ENCODE results near the gene PDE12. TPM values are rescaled to one million over a fixed set of nuclear protein-coding genes. Genes with fewer than 3 reads are reported as not detected.
"Not testable (repeated sequence)": the region's sequence is repeated elsewhere in the genome, so short reads cannot be mapped to it uniquely, and the experiment has no call there.

The PDE12 gene
- total RNA-seq, 1 experiment from 2014 or later = 8.8 TPM

DNA sequence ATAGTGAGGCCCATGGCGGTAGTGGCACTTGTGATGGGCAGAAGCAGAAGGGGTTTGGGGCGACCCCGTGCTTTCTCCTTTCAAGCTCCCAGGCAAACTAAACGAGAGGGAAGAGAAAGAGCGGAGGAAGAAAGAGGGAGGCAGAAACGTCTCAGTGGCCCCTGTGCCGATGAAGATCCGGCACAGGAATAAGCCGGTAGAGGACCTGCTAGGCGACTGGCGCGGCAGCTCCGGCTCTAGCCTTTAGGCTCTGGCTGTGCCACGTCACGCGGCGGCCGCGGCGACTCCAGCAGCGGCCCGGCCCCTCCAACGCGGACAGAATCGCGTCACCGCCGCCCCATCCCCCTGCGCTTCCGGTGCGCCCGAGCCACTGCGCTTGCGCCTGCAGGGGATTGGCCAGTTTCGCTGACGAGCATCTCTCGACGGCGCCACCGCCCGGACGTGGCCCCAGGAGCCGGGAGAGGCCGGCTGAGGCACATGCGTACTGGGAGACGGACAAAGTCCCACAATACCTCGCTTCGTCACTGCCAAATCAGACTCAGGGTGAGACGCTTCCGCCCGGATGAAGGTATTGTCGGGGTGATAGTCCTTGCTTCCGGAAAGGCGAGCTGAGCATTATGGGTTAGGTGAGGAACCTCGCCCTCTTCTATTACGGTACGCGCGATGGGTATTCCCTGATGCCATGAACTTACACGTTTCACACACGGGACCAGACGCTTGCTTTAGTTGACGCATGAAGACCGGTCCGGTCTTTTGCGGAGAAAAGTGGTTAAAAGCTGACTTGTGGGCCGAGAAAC, 41.3 kb downstream of the PDE12 start, which contains the start of gene ARF4:
Gene ARF4, minus strand, starts transcription at position 218 of the 797 bp plus-strand sequence. Its CDS starts 204 bp downstream, at position 14.
- peak; percentile 98 for DNase-seq (ENCODE audit: low read depth in 1 of 2, low spot score in 2 of 2)
- Histone ChIP-seq H3K4me3 (peak within 1 kb of the TSS; percentile 68), H3K36me3 (peaks cover 32% of the 10 kb centered on the region), H3K4me1 (replicated peaks) (peaks cover 16% of the 10 kb centered on the region), H3K27me3 (replicated peaks) (no peaks in the 10 kb centered on the region), H3K9me3 (replicated peaks) (no peaks in the 10 kb centered on the region), H3K27ac (peak within 1 kb of the TSS; percentile 95)

GRCh38 chr3:57598765-57599360, 42.8 kb downstream of the PDE12 start:
- Histone ChIP-seq H3K27me3 (replicated peaks) (no peaks in the 10 kb centered on the region), H3K36me3 (peaks cover 24% of the 10 kb centered on the region), H3K9me3 (replicated peaks) (no peaks in the 10 kb centered on the region), H3K4me1 (replicated peaks) (peaks cover 16% of the 10 kb centered on the region), H3K27ac (no peak overlapping the region), H3K4me3 (peak overlapping the region; percentile 68)
- no peak for DNase-seq (ENCODE audit: low read depth in 1 of 2, low spot score in 2 of 2)

- H3K27ac ChIP-seq = no peak overlapping the region
- peaks cover 10% of the 10 kb centered on the region for H3K36me3 ChIP-seq
- no peaks in the 10 kb centered on the region for H3K9me3 ChIP-seq (replicated peaks)
- H3K27me3 ChIP-seq (replicated peaks) = no peaks in the 10 kb centered on the region
- peaks cover 6% of the 10 kb centered on the region; the same call in 1 of the 2 replicates for H3K4me1 ChIP-seq (replicated peaks)
- H3K4me3 ChIP-seq = no peak overlapping the region
- DNase-seq (ENCODE audit: low read depth in 1 of 2, low spot score in 2 of 2) = no peak
Measured at GRCh38 chr3:57600195-57600594, 44.1 kb downstream of the PDE12 start.

GRCh38 chr3:57604971-57605370, 48.9 kb downstream of the PDE12 start:
- Histone ChIP-seq H3K27ac (no peak overlapping the region), H3K9me3 (replicated peaks) (no peaks in the 10 kb centered on the region), H3K4me1 (replicated peaks) (no peaks in the 10 kb centered on the region), H3K27me3 (replicated peaks) (no peaks in the 10 kb centered on the region), H3K36me3 (no peaks in the 10 kb centered on the region; the same call in 1 of the 2 replicates), H3K4me3 (no peak overlapping the region)
- DNase-seq (ENCODE audit: low read depth in 1 of 2, low spot score in 2 of 2) = no peak

DNA sequence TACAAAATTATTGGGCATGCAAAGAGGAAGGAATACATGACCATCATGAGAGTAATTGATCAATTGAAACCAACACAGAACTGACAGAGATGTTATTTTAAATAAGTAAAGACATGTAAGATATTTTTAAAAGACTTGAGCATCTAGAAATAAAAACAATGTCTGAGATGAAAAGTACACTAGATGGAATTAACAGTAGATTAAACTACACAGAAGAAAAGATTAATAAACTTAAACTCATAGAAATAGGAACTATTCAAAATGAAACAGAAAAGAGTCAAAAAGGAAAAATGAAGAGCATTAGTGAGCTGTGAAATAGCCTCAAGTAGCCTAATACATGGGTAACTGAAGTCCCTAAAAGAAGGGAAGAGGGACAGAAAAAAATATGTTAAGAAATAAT, 49.6 kb downstream of the PDE12 start:
- Histone ChIP-seq H3K4me3 (no peak overlapping the region), H3K27ac (no peak overlapping the region), H3K4me1 (replicated peaks) (no peaks in the 10 kb centered on the region), H3K27me3 (replicated peaks) (no peaks in the 10 kb centered on the region), H3K36me3 (no peaks in the 10 kb centered on the region; the same call in 1 of the 2 replicates), H3K9me3 (replicated peaks) (no peaks in the 10 kb centered on the region)
- no peak for DNase-seq (ENCODE audit: low read depth in 1 of 2, low spot score in 2 of 2)

DNA sequence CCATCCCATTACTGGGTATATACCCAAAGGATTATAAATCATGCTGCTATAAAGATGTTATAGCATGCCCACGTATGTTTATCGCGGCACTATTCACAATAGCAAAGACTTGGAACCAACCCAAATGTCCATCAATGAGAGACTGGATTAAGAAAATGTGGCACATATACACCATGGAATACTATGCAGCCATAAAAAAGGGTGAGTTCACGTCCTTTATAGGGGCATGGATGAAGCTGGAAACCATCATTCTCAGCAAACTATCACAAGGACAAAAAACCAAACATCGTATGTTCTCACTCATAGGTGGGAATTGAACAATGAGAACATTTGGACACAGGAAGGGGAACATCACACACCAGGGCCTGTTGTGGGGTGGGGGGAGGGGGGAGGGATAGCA, 55.8 kb downstream of the PDE12 start:
- not testable (repeated sequence) for DNase-seq (ENCODE audit: low read depth in 1 of 2, low spot score in 2 of 2); H3K27ac ChIP-seq; H3K4me3 ChIP-seq; H3K4me1 ChIP-seq (replicated peaks); H3K27me3 ChIP-seq (replicated peaks); H3K9me3 ChIP-seq (replicated peaks); H3K36me3 ChIP-seq

DNA sequence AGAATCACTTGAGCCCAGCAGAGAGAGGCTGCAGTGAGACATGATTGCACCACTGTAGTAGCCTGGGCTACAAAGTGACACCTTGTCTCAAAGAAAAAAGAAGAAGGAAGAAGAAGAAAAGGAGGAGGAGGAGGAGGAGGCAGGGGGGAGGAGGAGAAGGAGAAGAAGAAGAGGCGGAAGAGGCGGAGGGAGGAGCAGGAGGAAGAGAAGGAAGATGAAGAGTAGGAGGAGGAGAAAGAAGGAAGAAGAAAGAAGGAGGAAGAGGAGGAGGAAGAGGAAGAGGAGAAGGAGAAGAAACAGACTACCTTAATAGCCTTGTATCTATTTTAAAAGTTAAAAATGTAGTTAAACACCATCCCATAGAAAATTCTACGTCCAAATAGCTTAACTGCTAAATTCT, 60.2 kb downstream of the PDE12 start:
- no peaks in the 10 kb centered on the region for H3K36me3 ChIP-seq
- no peak overlapping the region for H3K27ac ChIP-seq
- no peak for DNase-seq (ENCODE audit: low read depth in 1 of 2, low spot score in 2 of 2)
- no peaks in the 10 kb centered on the region for H3K27me3 ChIP-seq (replicated peaks)
- no peak overlapping the region for H3K4me3 ChIP-seq
- H3K9me3 ChIP-seq (replicated peaks) = no peaks in the 10 kb centered on the region
- no peaks in the 10 kb centered on the region for H3K4me1 ChIP-seq (replicated peaks)

Other genes with a start within 250 kb of the PDE12 start
- not detected in 2 replicates for gene DNAH12, start 11.9 kb upstream of the PDE12 start, total RNA-seq (2014; rRNA removed; shearing (Covaris generic))
- 242 and 283 TPM in 2 replicates for gene ARF4, start 41.1 kb downstream of the PDE12 start, total RNA-seq (2014; rRNA removed; shearing (Covaris generic))
- gene DENND6A, start 136.8 kb downstream of the PDE12 start, total RNA-seq (2014; rRNA removed; shearing (Covaris generic)) = 18.6 and 36.6 TPM in 2 replicates
- gene SLMAP, start 200.0 kb downstream of the PDE12 start, total RNA-seq (2014; rRNA removed; shearing (Covaris generic)) = 36.0 and 51.3 TPM in 2 replicates

Data from SJSA1 (cell line).